KOPT-K1 (cell line): ENCODE data around the gene TMEM127.
"Not testable (repeated sequence)": the region's sequence is repeated elsewhere in the genome, so short reads cannot be mapped to it uniquely, and the experiment has no call there.

ENCODE experiments used
- H3K27ac ChIP-seq: fragments of 200-600 bp; sonication (generic); 2 replicates; pipeline ENCODE4 v1.5.1; 2016; ENCODE audit warnings: antibody characterized with exemption, mild to moderate bottlenecking, low read depth, low read length; ENCODE audit not compliant: poor library complexity, severe bottlenecking
- H3K36me3 ChIP-seq: fragments of 200-600 bp; sonication (generic); 2 replicates; pipeline ENCODE4 v1.5.1; 2017; ENCODE audit warnings: antibody characterized with exemption, mild to moderate bottlenecking, low read length, moderate library complexity; ENCODE audit not compliant: insufficient read depth
- H3K9me3 ChIP-seq: fragments of 200-600 bp; sonication (generic); 2 replicates; pipeline ENCODE4 v1.5.1; 2017; ENCODE audit warnings: antibody characterized with exemption, low read length, mild to moderate bottlenecking; ENCODE audit not compliant: insufficient read depth, poor library complexity, severe bottlenecking

Gene TMEM127

DNA sequence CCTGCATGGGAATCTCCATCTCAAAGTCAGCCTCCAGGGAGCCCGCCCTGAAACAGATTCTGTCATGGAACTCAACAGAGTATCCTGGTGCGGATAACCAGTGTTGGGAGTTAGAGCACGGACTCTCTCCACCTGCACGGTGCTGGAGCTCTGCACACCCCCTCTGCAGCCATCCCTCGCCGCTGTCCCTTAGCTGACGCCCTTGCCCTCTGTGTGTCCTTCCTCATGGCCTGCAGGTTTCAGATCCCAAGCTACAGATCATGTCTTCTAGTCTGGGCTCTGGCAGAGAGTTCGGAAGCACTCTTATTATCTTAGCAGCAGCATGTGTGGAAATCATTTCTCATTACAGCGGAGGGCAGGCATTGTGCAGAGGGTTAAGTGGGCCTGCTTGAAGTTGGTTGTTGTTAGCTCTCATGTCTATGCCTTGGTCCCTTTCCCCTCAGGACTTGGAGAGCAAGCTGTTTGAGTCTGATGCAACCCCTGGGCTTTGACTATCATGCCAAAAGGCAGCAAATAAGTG lies 26.0 kb downstream of the TMEM127 start:
- Histone ChIP-seq H3K36me3 (no peaks in the 10 kb centered on the region), H3K27ac (no peak overlapping the region), H3K9me3 (no peaks in the 10 kb centered on the region)

DNA sequence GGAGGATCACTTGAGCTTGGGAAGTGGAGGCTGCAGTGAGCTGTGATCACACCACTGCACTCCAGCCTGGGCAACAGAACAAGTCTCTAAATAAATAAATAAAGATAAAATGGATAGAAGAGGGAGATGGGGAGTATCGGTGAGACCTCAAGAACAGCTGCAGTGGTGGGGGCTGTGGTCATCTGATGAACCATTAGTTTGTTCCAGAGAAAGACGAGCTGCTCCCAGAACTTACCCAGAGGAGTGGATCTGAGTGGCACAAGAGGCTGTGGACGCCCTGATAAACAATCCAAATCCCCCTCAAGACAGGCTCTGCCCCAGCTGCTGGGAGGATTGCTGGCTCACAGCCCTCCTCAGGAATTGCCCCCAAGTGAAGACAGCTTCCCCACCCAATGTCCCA lies 26.7 kb downstream of the TMEM127 start:
- Histone ChIP-seq H3K9me3 (no peaks in the 10 kb centered on the region), H3K36me3 (no peaks in the 10 kb centered on the region), H3K27ac (no peak overlapping the region)

DNA sequence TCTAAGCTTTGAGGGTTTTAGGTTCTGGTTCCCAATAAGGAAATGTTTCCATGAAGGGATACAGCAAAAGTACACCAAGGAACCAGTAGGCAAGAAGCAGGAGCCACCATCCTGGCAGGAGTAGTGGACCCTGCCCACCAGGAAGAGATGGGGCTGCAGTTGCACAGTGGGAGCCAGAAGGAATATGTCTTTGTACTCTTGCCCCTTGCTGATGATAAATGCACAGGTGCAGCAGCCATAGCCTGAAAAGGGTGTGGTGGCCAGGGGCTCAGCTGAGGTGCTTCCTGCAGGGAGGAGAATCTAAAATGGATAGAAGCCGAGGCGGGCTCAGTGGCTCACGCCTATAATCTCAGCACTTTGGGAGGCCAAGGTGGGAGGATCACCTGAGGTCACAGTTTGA lies 27.5 kb downstream of the TMEM127 start:
- no peak overlapping the region for H3K27ac ChIP-seq
- no peaks in the 10 kb centered on the region for H3K9me3 ChIP-seq
- H3K36me3 ChIP-seq, result no peaks in the 10 kb centered on the region

DNA sequence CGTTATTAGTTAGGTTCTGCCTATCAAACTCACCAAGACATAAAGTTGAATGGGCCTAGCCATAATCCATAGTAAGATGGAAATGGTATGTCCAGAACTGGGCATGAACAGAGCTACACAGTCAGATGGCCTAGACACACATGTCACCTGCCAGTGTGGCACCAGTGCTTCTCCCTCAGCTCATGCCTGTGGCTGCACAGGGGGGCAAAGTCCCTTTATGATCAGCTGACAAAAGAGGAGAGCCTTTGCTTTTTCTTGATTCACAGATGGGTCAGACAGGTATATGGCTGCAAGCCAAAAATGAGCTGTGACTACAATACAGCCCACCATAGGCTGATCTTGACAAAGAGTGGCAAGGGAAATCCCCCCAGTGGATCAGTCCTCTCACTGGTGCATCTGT lies 28.9 kb downstream of the TMEM127 start:
- no peaks in the 10 kb centered on the region for H3K36me3 ChIP-seq
- no peak overlapping the region for H3K27ac ChIP-seq

DNA sequence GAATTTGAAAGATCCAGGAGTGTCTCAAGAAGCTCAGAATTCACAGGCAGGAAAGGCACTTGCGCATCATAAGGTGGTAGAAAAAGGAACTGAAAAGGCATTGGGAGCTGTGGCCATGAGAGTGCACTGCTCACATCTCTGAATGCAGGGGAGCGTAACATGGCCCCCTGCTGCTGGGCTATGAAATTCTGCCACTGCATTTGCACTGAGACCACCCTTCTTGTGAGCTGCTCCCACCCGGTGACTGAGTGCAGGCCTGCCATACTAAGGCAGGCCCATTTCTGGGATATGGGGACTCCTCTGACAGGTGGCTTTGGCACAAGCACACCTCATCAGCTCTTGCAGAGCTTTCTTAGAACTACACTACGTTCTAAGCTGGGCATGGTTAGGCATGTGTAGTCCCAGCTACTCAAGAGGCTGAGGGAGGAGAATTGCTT lies 31.9 kb downstream of the TMEM127 start:
- no peaks in the 10 kb centered on the region for H3K9me3 ChIP-seq
- no peaks in the 10 kb centered on the region for H3K36me3 ChIP-seq
- H3K27ac ChIP-seq, result no peak overlapping the region

More for the DNA sequence above, 28.9 kb downstream of the TMEM127 start:
- no peaks in the 10 kb centered on the region for H3K9me3 ChIP-seq

DNA sequence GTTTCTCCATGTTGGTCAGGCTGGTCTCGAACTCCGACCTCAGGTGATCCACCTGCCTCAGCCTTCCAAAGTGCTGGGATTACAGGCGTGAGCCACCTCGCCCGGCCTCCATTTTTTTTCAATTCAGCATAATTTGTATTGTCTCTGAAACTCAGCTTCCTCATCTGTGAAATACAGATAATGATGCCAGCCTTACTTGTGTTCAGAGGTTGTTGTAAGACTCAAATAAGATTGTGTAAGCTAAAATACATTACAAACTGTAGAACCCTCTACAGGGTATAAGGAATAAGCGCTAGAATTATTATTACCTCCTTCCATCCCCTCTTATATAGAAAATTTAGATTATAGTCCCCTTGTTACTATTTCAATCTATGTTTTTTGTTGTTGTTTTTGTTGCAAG lies 32.4 kb downstream of the TMEM127 start:
- Histone ChIP-seq H3K9me3 (no peaks in the 10 kb centered on the region), H3K27ac (no peak overlapping the region)

DNA sequence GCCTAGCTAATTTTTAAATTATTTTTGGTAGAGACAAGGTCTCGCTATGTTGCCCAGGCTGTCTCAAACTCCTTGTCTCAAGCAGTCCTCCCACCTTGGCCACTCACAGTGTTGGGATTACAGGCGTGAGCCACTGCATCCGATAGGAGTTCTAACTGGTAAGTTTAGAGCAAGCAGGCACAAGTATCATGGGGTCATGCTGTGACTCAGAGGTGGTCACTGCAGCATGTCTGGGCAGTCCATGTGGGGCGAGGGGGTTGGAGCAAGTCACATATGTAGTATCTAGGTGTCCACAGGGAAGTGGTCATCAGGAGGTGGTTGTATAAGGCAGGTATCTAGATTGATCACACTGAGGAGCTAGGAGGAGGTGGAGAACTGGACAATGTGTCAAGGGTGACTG lies 34.5 kb downstream of the TMEM127 start:
- Histone ChIP-seq H3K36me3 (no peaks in the 10 kb centered on the region), H3K9me3 (no peaks in the 10 kb centered on the region), H3K27ac (no peak overlapping the region)

More for the DNA sequence above, 32.4 kb downstream of the TMEM127 start:
- H3K36me3 ChIP-seq, result no peaks in the 10 kb centered on the region

DNA sequence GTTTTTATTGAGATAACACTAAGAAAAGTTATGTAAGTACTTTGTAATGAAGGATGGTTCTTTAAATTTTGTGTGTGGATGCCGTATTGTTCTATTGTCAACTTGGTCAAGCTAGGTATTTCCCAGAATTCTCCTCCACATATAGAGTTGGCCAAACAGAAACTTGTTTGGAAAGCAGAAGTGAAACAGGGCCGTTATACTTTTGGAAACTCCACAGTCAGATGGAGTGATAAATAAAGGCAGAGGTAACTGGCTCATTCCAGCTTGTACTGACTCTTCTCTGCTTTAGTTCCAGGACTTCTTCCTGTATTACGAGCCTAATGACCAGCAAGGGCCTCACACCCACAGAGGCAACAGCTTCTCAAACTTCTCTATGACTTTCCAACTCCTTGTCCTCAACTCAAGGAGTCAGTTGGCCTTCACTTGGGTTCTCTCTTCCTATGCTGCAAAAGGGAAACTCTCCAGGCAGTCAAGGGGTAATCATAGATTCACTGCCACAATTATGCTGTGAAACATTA lies 40.7 kb downstream of the TMEM127 start:
- no peak overlapping the region for H3K27ac ChIP-seq
- no peaks in the 10 kb centered on the region for H3K36me3 ChIP-seq
- H3K9me3 ChIP-seq, result no peaks in the 10 kb centered on the region

DNA sequence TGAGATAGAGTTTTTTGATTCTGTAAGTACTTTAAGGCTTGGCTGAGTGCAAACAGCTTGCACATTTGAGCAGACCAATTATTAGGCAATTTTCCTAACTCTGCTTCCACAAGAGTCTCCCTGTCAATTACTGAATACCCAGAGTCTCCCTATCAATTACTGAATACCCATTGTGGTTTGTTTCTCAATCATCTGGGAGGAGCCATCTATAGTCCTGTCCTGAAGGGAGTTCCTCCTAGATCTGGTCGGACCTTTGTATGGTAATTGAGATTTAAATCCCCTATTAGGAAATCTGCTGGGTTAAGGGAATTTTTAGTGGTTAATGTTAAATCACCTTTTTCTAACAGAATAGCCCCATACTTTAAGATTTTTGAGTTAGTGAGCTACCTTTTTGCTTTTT lies 44.7 kb downstream of the TMEM127 start:
- H3K9me3 ChIP-seq, H3K36me3 ChIP-seq, H3K27ac ChIP-seq: not testable (repeated sequence)

DNA sequence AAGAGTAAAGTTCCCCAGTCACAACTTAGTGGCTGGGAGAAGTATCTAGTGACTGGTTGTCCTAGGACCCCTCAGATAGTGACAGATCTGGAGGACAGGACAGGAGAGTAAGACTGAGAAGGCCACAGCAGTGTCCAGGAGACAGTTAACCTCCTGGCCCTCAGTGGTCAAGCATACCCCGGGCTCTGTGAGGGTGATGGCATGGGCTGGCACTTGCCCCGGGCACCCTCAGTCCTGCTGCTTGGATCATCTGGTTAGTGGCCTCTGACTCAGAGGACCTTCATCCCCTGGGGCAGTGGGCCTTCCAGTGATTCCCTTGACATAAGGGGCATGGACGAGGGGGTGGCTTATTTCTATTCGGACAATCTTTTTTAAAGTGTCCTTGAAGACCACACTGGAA lies 45.8 kb downstream of the TMEM127 start:
- H3K27ac ChIP-seq, H3K36me3 ChIP-seq, H3K9me3 ChIP-seq: not testable (repeated sequence)

DNA sequence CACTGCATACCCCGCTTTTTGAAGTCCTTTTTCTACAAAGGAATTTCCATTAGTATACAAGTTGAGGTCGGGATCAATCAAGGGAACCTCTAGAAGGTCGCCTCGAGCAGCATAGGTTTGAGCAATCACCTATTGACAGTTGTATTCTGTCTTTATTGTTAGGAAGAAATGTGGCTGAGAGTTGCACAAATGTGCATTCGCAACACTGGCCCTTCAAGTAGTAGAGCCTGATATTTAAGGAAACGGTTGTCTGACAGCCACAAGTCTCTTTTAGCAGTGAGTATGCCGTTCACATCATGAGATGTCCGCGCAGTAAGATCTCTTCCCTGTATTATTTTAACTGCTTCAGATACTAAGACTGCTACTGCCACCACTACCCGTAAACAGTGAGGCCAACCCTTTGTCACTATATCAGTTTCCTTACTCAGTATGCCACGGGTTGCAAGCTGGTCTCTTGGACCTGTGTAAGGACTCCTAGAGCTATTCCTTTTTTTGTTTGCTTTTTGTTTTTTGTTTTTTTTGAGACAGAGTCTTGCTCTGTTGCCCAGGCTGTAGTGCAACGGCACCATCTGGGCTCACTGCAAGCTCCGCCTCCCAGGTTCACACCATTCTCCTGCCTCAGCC lies 47.2 kb downstream of the TMEM127 start:
- no peak overlapping the region for H3K27ac ChIP-seq
- no peaks in the 10 kb centered on the region for H3K36me3 ChIP-seq
- H3K9me3 ChIP-seq, result no peaks in the 10 kb centered on the region

DNA sequence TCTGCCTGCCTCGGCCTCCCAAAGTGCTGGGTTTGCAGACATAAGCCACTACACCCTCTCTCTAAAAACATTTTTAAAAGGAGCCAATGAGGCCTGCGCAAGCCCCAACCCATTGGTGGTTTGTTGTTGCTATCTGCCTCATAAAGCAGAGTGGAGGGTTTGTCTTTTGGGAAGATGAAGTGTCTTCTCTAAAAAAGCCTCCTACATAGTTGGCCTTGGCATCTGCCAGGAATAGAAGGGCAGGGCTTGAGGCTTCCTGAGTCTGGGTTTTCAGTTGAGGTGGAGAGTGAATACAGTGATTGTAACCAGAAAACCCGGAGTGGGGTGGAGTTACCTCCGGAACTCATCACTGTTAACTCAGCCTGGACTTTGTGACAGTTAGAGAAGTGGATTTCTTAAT lies 51.2 kb downstream of the TMEM127 start:
- no peak overlapping the region for H3K27ac ChIP-seq
- H3K36me3 ChIP-seq, result no peaks in the 10 kb centered on the region
- no peaks in the 10 kb centered on the region for H3K9me3 ChIP-seq

DNA sequence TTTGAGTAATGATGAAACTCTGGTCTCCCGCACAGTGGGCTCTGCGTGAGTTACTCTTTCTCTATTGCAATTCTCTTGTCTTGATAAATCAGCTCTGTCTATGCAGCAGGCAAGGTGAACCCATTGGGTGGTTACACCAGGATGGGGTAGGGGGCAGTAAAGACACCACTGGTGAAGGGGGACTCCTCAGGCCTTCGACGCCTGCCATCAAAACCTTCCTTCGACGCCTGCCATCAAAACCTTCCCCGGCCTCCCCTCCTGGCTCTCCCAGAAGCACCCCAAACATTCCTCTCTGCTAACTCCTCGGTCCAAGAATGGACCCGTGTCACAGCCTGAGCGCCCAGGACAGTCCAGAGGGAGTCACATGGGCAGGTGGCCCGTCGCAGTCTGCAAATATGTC lies 52.4 kb downstream of the TMEM127 start:
- Histone ChIP-seq H3K27ac (no peak overlapping the region), H3K36me3 (no peaks in the 10 kb centered on the region), H3K9me3 (no peaks in the 10 kb centered on the region)

DNA sequence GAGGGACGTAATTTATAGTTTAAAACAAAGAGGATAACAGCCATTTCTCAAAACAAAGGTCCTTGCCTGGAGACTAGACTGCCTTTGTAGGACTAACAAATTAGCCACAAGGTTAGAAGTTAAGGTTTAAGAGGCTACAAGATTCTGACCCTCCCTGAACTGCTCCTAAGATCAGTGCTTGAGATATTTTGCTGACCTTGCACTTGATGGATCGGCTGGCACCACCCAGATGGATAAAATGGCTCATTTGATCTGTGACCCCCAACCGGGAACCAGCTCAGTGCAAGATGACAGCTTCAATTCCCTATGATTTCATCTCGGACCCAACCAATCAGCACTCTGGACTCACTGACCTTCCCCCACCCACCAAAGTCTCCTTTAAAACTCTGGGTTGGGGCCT lies 53.5 kb downstream of the TMEM127 start:
- Histone ChIP-seq H3K9me3 (no peaks in the 10 kb centered on the region), H3K36me3 (no peaks in the 10 kb centered on the region), H3K27ac (no peak overlapping the region)

DNA sequence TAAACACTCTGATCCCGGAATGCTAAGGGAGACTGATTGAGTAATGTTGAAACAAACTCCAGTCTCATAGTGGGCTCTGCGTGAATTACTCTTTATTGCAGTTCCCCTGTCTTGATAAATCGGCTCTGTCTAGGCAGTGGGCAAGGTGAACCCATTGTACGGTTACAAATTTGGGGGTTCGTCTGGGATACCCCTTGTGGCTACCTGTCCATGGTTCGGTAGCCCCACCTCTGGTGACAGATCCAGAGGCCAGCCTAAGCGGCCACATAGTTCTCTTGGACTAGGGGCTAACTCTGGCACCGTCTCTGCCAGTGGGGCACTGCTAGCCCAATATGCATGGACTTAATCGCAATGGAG lies 56.1 kb downstream of the TMEM127 start:
- no peaks in the 10 kb centered on the region for H3K9me3 ChIP-seq
- peaks cover 14% of the 10 kb centered on the region for H3K36me3 ChIP-seq
- peak overlapping the region; percentile 95 for H3K27ac ChIP-seq

DNA sequence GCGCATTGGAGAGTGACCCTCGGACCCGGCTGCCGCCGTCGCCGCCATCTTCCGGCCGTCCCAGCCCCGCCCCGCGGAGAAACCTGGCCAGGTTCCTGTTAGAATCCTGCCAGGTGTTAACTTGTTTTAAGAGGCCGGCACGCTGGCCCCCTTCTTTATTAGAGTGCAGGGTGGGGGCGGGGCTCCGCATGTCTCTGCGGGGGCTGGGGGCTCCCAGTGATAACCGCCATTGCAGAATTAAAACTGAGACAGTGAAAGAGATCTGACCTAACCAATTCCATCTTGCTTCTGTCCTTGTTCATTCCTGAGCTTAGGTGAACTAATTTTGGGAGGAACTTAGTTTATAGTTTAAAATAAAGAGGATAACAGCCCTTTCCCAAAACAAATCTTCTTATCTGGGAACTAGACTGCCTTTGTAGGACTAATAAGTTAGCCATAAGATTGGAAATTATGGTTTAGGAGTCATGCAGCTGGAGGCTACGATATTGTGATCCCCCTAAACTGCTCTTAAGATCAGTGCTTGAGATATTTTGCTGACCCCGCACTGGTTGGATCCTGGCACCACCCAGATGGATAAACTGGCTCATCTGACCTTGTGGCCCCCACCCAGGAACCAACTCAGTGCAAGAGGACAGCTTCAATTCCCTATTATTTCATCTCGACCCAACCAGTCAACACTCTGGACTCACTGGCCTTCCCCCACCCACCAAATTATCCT lies 56.6 kb downstream of the TMEM127 start:
- Histone ChIP-seq H3K27ac (peak overlapping the region; percentile 95), H3K36me3 (peaks cover 15% of the 10 kb centered on the region), H3K9me3 (no peaks in the 10 kb centered on the region)
